HK-2 (cell line): Measurements from ENCODE around the gene DAPL1.

ENCODE experiments used
- DNase-seq: peaks from one replicate; pipeline ENCODE4 v3.0.0-alpha.2; 2018; ENCODE audit not compliant: unreplicated experiment

Gene DAPL1

DNA sequence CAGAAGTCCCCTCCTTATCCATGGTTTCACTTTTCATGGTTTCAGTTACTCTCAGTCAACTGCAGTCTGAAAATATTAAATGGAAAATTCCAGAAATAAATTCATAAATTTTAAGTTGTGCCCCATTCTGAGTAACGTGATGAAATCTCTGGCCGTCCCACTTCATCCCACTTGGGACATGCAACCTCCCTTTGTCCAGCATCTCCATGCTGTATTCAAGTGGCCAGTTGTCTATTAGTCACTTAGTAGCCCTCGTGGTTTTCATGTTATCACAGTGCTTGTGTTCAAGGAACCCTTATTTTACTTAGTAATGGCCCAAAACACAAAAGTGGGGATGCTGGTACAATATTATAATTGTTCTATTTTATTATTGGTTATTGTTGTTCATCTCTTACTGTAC lies 18.0 kb upstream of the DAPL1 start:
- no peak for DNase-seq

DNA sequence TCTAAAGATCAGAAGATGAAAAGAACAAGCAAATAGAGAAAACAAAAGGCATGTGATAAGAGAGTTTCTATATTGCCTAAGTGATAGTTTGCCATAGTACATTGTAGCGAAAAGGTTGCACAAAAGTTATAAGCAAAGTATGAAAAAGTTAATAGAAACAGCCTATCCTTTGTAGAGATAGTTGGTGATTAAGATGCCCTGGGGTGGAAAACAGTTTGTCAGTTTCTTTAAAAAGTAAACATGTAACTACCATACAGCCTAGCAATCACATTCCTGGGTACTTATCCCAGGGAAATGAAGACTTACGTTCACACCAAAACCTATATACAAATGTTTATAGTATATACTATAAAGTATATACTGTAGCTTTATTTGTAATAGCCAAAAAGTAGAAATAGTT lies 16.9 kb upstream of the DAPL1 start:
- DNase-seq: no peak

DNA sequence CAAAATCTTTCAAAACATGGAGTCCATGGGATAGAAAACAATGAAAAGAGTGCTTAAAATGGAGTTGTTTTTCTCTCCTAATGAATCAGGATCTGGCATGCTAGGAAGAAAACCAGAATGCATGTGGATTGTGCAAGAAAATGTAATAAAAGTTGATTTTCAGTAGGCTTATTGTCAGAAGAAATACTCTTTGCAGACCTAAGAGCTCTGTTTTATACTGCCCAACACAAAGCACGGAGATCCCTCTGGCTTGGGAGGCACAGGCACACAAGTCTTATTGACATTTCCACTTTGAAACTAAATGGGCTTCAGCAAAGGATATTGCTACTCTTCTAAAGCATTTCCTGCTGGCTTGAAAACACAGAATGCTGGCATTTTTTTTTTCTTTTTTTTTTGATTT lies 15.5 kb upstream of the DAPL1 start:
- no peak for DNase-seq

DNA sequence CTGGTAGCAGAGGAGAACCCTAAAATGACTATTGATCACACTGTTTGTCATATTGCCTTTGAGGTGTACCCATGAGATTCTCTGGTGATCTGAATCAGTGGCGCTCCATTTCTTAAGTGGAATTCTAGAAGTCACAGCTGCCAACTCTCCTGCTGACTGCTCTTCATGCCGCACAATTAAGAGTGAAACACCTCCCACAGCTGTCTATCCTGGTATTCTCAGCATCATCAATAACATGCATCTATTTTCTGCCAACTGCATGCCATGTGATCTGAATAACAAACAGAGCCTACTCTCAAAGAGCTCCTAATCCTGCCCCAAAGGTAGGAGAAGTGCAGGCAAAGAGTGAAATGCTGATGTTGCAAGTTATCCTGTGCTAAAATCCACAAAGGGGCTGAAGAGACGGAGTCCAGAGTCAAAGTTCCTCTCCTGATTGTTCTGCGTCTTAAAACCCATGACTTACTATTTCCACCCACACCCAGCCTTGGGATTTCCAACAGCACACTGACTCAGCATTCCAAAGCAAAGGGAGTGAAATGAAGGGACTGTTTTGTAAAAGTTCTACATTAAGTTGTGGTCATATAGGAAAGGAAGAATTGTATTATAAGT lies 13.7 kb upstream of the DAPL1 start:
- no peak for DNase-seq

DNA sequence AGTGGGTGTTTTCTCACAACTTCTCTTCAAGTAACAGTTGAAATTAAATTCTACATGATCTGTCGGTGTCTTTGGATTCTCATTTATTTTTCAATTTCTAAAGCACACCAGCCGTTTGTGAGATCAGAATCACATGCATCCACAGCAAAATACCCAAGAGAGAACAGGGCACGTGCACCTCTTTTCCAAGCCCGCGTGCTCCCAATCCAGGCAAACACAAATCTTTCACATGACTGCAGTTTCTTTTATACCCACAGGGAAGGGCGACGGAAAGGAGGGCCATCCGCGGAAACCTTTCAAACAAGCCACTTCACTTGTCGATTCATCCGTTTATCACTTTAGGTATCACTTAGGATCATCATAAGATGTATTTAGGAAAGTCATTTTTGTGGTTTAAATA lies 13.0 kb upstream of the DAPL1 start:
- no peak for DNase-seq

DNA sequence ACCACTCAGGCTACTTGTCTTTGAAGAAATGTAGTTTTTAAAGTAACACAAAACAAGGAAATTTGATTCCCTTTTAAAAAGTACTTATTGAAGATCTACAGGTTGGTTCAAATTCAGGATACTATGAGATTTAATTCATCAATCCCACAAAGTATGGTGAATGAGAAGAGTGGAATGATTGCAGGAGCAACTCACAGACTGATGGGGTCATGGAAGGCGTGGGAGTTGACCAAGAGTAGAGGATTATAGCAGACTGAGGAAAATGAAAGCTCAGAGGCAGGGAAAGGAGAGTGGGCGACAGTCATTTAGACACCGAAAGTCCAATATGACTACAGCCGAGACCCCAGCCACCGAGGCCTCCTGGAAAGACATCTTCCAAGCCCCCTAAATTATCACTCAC lies 12.5 kb upstream of the DAPL1 start:
- DNase-seq: no peak

DNA sequence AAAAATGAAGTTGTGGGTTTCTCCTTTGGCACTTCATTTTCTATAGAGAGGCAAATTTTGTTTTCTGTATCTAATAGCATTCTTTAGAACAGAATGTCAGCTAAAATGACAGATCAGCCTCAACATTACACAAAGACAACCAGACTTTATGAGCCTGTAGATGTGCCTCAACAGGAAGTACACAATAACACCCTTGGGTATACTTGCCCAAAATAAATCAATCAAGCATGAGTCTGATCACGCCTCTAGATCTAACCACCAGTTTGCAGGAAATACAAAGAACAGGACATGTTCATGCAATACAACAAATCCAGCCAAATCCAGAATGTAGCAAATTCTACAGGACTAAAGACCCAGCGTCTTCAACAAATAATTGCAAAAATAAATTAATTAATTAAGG lies 11.2 kb upstream of the DAPL1 start:
- DNase-seq: no peak

DNA sequence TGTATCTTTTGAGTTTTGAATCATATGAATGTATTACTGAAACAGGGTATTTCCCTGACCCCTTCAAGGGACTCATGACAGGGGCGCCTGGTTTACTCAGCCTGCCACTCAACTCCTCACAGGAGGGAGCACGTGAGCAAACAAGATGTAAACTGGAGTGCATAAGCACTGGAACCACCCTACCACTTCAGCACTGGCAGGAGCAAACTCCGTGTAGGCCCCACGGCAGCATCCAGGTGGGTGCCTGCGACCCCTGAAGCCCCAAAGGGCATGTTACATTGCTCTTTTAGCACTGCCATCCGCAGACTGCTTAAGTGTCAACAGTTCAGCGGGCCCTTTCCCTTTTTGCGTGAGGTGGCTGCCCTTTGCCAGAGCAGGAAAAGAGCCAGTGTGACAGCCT lies 8.2 kb upstream of the DAPL1 start:
- no peak for DNase-seq

DNA sequence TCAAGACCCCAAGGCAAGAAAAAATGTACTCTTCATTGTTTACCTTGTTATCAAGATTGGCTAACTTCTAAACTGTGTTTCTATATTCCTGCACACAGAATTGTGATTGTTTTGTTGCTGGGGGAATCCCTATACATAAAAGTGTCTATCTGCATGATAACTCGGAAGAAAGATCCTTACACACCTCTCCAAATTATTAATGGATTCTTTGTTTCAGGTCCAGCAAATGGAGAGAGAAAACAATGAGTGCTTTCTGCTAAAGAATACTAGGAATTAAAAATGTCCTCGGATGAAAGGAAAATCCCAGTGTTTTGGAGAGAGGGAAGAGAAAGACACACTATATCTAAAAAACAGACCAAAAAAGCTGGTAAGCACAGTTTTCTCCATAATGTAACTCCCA lies 6.2 kb upstream of the DAPL1 start:
- no peak for DNase-seq

DNA sequence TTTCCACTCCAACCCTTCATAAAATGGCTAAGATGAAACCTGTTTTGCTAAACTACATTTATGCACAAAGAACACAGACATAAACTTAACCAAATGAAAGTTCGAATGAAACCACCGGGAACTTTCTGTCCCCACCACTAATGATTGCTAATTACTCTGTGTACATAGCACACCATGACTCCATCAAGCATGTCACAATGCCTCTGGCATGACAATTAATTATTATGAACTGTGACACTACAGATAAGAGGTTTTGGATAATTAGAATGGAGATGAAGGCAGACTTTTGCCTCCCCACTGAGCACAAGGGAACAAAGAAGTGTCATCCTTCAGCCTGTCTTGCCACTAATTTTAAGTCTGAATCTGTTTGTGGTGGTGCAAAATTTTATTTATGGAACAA lies 1.5 kb downstream of the DAPL1 start:
- no peak for DNase-seq

DNA sequence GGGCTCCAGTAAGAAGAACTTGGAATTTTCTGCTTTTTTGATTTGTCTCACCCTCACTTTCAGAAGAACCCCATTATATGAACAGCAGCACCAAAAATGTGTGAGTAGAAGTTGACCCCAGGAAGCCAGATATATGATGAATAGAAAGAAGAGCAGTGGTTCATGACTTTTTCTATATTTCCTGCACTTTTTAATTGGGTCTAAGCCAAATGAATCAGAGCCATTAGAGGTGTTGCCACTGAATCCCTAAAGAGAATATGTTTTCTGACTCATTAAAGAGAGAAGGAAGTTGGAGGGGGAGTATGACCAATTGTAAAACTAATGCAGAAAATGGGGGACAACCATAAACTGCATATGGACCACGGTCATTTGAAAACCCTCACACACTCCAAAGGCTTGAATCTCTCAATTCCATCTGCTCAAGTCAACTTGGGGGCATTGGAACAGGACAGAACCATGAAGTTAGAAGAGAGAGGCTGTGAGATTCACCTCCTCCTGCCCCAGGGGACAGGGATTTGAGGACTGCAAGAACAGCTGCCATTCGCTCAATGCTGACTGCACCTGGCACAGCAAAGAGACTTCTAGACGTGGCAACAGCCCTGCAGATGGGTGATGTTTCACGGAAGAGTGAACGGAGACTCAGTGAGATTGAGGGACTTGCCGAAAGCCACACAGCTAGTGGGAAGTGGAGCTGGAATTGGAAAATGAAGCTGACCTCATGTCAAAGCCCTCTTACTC lies 3.0 kb downstream of the DAPL1 start:
- no peak for DNase-seq

DNA sequence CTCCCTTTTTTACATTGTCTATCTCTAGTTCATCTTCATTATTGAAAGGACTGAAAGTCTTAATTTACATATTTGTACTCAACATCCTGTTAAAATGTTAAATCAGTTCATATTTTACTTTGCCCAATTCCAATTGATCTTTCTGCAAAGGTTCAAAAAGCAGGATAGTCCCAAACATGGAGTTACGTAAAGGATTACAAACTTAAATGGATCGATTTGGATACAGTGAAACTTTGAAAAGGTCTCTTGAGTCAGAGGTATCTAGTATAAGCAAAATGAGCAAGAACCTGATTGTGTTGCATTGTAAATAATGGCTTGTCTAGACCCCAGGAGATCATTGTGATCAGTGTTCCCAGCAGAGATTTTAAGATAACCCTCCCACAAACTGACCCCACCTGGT lies 4.1 kb downstream of the DAPL1 start:
- no peak for DNase-seq

DNA sequence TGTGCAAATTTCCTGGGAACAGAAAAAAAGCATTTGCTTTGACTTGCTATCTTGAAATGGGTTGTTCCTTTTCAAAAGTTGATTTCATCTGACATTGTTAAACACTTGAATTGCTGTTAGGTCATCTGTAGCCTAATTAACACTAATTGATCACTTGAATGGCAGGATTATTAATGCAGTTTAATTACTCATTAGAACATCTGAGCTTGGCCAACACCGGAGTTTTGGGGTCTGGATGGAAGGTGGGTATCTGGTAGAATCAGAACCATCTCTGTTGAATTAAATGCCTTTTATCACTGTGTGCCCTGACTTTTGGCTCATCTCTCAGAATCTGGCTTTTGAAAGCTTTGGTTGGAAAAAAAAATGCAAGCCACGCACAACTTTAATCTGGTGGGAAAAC lies 8.4 kb downstream of the DAPL1 start:
- no peak for DNase-seq

DNA sequence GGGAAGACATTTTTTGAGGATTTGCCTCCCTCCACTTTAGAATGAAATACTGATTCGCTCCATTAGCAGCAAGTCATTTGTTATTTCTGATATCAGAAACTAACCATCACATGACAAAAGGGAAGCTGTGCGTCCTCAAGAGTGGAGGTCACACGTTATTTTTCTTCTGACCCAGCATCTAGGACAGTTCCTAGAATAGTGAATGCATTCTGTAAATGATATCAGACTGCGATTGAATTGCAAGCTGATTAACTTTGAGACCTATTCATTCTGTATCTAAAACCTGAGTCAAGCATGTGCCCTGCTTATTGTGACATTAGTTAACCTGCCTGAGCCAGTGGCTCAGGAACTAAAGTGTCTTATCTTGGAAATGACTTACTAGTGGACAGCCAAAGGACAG lies 10.1 kb downstream of the DAPL1 start:
- DNase-seq: no peak

DNA sequence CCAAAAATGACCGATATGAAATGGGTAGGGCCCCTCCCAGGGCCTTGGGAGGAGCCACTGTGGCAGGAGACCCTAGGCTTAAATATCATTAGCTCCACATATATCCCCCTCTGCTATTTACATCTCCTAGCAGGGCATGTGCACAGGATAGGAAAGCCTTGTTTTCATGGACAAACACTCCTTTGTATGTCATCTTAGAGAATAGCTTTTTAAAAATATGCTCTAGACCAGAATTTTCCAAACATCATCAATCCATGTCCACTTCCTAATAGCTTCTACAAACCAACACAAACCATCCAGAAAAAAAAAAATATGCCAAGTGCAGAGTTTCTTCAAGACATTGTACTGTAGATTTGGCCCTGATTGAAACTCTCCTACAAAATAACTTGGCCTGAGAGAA lies 10.8 kb downstream of the DAPL1 start:
- DNase-seq: no peak

DNA sequence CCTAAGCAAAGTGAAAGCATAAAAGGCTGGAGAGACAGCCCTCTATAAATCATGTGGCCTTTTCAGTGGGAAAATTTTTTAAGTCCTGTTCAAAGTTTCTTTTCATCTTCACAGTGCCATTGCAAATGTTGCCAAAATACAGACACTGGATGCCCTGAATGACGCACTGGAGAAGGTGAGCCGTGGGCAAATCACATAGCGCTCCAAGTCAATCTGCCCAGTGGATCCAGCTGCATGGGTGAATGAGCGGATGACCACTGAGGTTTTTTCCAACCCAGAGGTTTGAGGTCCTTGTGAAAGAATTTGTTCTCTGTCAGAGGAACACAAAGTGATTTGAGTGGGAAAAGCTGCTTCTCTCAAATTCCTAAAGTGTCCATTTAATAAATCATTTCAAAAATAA lies 11.8 kb downstream of the DAPL1 start:
- no peak for DNase-seq

DNA sequence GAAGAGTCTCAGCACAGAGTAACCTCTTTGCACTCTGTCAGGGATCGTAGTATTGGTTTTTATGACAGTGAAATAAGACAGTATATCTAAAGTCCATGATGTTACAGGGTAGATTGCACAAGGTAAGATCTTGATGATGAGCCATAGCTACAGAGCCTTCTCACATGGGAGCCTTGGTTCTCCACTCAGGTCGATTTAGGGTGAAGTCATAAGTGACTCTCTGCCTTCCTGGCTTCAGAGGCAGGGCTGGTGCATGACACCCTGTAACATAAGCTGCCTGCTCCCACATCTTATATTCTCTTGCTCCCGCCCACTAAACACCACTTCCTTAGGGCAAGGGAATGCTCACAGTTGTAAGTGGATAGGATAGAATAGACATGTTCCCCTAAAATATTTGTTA lies 13.3 kb downstream of the DAPL1 start:
- no peak for DNase-seq

DNA sequence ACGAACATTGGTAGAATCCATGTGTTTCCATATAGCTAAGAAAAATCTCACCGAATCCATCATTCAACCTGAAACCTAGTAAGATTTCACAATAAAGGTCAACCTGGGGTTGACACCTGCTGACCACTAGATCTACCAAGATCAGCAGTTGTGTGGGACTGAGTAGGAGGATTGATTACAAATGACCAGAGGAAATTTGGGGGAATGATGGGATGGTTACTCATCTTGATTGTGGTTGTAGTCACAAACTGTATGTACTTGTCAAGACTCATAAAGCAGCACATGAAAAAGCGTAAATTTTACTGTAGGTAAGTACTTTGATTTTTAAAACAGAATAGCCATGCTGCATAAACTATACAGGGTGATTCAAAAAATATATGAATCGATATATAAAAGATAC lies 14.7 kb downstream of the DAPL1 start:
- DNase-seq: no peak

DNA sequence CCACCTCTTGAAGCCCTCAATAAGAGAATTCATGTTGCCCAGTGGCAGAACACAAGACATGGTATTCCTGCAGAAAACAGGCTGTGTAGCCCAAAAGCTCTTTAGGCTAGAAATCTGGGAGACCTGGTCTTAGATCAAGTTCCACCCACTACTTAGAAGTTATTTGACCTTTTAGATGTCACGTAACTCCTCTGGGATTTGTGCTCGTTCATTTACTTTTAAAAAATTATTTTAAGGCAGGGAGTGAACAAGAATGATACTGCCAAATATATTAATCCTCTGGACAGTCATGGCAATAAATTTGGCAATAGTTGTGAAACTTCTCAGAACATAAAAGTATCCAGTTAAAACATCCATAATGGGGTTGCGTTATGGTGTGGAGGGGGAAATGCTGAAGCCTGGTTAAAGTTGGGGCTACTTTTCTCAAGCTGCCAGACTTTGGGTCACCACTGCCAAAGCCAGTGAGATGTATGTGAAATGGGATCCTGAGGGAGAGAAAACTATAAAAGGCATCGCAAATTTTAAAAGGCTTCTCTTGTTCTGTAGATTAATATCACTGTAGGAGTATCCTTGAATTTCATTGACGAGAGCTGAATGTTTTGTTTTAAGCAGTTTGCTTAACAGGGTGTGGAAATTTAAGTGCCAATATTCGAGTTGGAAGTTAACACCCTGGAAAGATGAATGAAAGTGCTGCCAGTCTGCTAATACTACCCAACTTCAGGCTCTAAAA lies 15.8 kb downstream of the DAPL1 start:
- no peak for DNase-seq

DNA sequence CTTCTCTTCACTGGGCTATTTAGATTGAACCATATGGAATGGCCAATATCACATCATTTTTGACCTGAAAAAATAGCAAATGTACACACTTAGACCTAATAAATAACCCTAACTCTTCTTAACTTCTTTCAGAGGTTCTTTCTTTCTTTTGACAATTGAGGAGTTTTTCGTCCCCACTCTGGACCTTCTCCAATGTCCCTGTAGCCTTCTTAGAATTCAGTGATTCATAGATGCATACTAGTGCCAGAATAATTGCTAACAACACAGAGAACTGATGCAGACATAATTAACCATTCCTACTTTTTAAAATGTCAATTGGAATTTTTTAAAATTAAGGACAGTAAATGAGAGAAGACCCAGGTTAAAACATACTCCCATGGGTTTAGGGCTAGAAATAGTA lies 20.0 kb downstream of the DAPL1 start:
- no peak for DNase-seq

DNA sequence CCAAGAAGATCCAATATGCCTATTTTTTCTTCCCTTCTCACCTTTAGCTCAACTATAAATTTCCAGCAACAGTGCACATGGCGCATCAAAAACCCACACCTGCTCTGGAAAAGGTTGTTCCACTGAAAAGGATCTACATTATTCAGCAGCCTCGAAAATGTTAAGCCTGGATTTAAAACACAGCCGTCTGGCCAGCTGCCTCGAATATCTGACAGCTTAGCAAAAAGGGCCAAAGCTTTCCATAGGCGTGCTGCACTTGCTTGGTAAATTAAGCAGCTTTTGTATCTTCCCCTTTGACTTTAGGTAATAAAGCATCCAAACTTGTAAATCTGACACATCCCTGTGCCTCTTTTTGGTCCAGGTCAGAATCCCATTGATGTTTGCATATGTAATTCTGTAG lies 20.5 kb downstream of the DAPL1 start:
- DNase-seq: no peak

DNA sequence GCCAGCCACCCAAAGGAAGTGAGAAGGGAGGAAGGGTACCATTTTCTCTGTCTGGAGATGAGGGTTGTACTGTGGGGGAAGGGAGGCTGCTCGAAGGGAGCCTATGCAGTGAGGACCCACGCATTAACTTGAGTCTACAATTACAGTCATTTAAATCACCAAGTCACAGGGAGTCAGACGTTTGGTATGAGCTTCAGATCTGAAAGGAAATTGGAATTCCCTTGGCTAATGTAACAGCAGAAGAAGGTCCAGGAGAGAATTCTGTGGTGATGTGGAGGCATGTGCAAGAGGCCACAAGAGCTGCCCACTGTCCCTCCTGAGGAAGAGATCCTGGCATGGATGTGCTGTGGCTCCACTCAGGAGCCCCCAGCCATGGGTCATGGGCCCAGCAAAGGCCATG lies 22.5 kb downstream of the DAPL1 start:
- DNase-seq: no peak

DNA sequence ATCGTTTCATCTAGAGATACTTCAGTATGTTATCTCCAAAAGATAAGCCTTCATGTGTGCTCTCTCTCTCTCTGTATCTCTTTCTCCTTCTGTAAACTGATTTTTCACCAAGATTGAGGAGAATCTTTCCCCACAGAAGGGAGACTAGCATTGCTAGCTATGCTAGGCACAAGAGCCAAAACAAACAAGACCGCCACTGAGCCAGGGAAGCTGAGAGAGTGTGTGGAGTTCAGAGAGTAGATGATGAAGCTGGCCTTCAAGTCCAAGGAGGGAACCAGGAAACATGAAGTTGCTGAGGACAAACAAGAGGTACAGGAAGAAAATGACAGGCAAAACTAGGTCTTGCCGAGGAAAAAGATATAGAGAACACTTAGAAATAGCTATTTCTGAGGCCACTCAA lies 23.4 kb downstream of the DAPL1 start:
- no peak for DNase-seq
